Liver (tissue), 9 donors: ENCODE measurements around the gene TOP1. TPM values are rescaled to one million over a fixed set of nuclear protein-coding genes. Genes with fewer than 3 reads are reported as not detected.

Experiments
- DNase-seq: peaks from one replicate; pipeline ENCODE4 v3.0.0-alpha.2; 2017; ENCODE audit warnings: low spot score
- H3K27ac ChIP-seq, 2 donors: one replicate each; pipeline ENCODE4 v1.7.0; 2013; ENCODE audit warnings: inconsistent platforms in 2 of 2, low read length in 2 of 2, control low read depth in 1 of 2, low read depth in 1 of 2, mild to moderate bottlenecking in 1 of 2
- H3K27me3 ChIP-seq, 4 donors: one replicate each; pipeline versions ENCODE4 v1.6.1 to v1.7.0; 2013; ENCODE audit warnings: low read length in 3 of 4, inconsistent platforms in 1 of 4, mild to moderate bottlenecking in 1 of 4, moderate library complexity in 1 of 4; ENCODE audit not compliant: control insufficient read depth in 4 of 4, insufficient read depth in 4 of 4
- H3K36me3 ChIP-seq, 4 donors: one replicate each; pipeline versions ENCODE4 v1.6.1 to v1.7.0; 2013; ENCODE audit warnings: low read length in 3 of 4, mild to moderate bottlenecking in 3 of 4, low read depth in 1 of 4, moderate library complexity in 1 of 4; ENCODE audit not compliant: control insufficient read depth in 4 of 4, insufficient read depth in 3 of 4
- H3K4me1 ChIP-seq, 4 donors: one replicate each; pipeline versions ENCODE4 v1.6.1 to v1.7.0; 2013; ENCODE audit warnings: low read length in 3 of 4, mild to moderate bottlenecking in 3 of 4, moderate library complexity in 1 of 4; ENCODE audit not compliant: control insufficient read depth in 4 of 4, insufficient read depth in 4 of 4
- H3K4me3 ChIP-seq, 3 donors: one replicate each; pipeline versions ENCODE4 v1.6.1 to v1.7.0; 2013; ENCODE audit warnings: low read length in 3 of 3, control low read depth in 1 of 3, low read depth in 1 of 3, mild to moderate bottlenecking in 1 of 3
- H3K9ac ChIP-seq, 2 donors: one replicate each; pipeline ENCODE4 v1.7.0; 2013; ENCODE audit warnings: low read length in 2 of 2, mild to moderate bottlenecking in 2 of 2, moderate library complexity in 2 of 2, control low read depth in 1 of 2, low read depth in 1 of 2
- H3K9me3 ChIP-seq, 4 donors: one replicate each; pipeline versions ENCODE4 v1.6.1 to v1.7.0; 2013; ENCODE audit warnings: low read length in 3 of 4; ENCODE audit not compliant: control insufficient read depth in 4 of 4
- ATF3 ChIP-seq: IDR thresholded peaks from 2 replicates; pipeline ENCODE4 v1.6.1; 2016; ENCODE audit warnings: antibody characterized with exemption
- CTCF ChIP-seq: fragments of 150-350 bp; IDR thresholded peaks from 2 replicates; pipeline ENCODE4 v1.5.1; 2017; ENCODE audit warnings: improper control_type of control experiment, low read depth, low read length; ENCODE audit not compliant: missing input control
- FOXA1 ChIP-seq: IDR thresholded peaks from 2 replicates; pipeline ENCODE4 v1.6.1; 2016; ENCODE audit warnings: antibody characterized with exemption
- FOXA2 ChIP-seq: IDR thresholded peaks from 2 replicates; pipeline ENCODE4 v1.6.1; 2016; ENCODE audit warnings: antibody characterized with exemption
- GABPA ChIP-seq, 2 donors: IDR thresholded peaks in 1 of 2; conservative IDR thresholded peaks in 1 of 2; 2 replicates each; pipeline ENCODE4 v1.6.1; 2016; ENCODE audit warnings: antibody characterized with exemption in 2 of 2, mild to moderate bottlenecking in 1 of 2, moderate library complexity in 1 of 2
- HNF4A ChIP-seq, 2 donors: conservative IDR thresholded peaks; 2 replicates each; pipeline ENCODE4 v1.6.1; 2016; ENCODE audit warnings: antibody characterized with exemption in 2 of 2, mild to moderate bottlenecking in 2 of 2
- JUND ChIP-seq, 2 donors: IDR thresholded peaks; 2 replicates each; pipeline ENCODE4 v1.6.1; 2016; ENCODE audit warnings: antibody characterized with exemption in 2 of 2
- MAX ChIP-seq: IDR thresholded peaks from 2 replicates; pipeline ENCODE4 v1.6.1; 2016; ENCODE audit warnings: antibody characterized with exemption
- NR2F2 ChIP-seq: IDR thresholded peaks from 2 replicates; pipeline ENCODE4 v1.6.1; 2016; ENCODE audit warnings: antibody characterized with exemption
- RAD21 ChIP-seq, 2 donors: IDR thresholded peaks; 2 replicates each; pipeline ENCODE4 v1.6.1; 2016; ENCODE audit warnings: antibody characterized with exemption in 2 of 2, mild to moderate bottlenecking in 2 of 2
- REST ChIP-seq: IDR thresholded peaks from 2 replicates; pipeline ENCODE4 v1.6.1; 2016; ENCODE audit warnings: antibody characterized with exemption, mild to moderate bottlenecking
- RXRA ChIP-seq, 2 donors: IDR thresholded peaks; 2 replicates each; pipeline ENCODE4 v1.6.1; 2017 to 2018; ENCODE audit warnings: antibody characterized with exemption in 2 of 2, mild to moderate bottlenecking in 1 of 2
- SP1 ChIP-seq: IDR thresholded peaks from 2 replicates; pipeline ENCODE4 v1.6.1; 2018; ENCODE audit warnings: antibody characterized with exemption, mild to moderate bottlenecking
- TAF1 ChIP-seq: conservative IDR thresholded peaks from 2 replicates; pipeline ENCODE4 v1.6.1; 2016; ENCODE audit warnings: antibody characterized with exemption, mild to moderate bottlenecking
- YY1 ChIP-seq: IDR thresholded peaks from 2 replicates; pipeline ENCODE4 v1.6.1; 2016; ENCODE audit warnings: antibody characterized with exemption, mild to moderate bottlenecking
- ZBTB33 ChIP-seq: IDR thresholded peaks from 2 replicates; pipeline ENCODE4 v1.6.1; 2016; ENCODE audit warnings: antibody characterized with exemption
- WGBS: extraction: QIAGEN DNeasy Blood & Tissue Kit; methylation state at CpG from one replicate; pipeline ENCODE4 v1.1.7; 2013; 5-methylcytosine and 5-hydroxymethylcytosine counted together
- polyA plus RNA-seq, 2 donors: library from polyadenylated mRNA; stranded (reverse) in 1 of 2; unstranded in 1 of 2; fragments of 200-250 nt in 1 of 2; fragments of >200 nt in 1 of 2; fragmentation: Nextera tagmentation in 1 of 2; extraction: Ambion mirVana in 1 of 2; gene quantifications; one replicate each; pipeline versions ENCODE4 v1.2.1 to v1.2.3, GENCODE V29; 2013 to 2015
- total RNA-seq, 2 donors: library from RNA; depleted of rRNA; stranded (reverse); fragments of >200 nt; gene quantifications; one replicate each; pipeline ENCODE4 v1.2.3, GENCODE V29; 2014
- donor health status: healthy.
- donor health status: healthy.
- donor health status: healthy.
- donor health status: healthy.
- donor health status: healthy.

TOP1 gene
- total and polyA plus RNA-seq, 4 donors = 13.7 to 62.1 (median 19.4) TPM

GRCh38 chr20:41037179-41037578 lies 8.6 kb downstream of the TOP1 start:
- peaks cover 3 to 14% (median 10%) of the 10 kb centered on the region in 4 donors for H3K4me1 ChIP-seq

GRCh38 chr20:41038149-41038877 lies 9.7 kb downstream of the TOP1 start:
- TF ChIP-seq SP1 = no peak
- no peak for TF ChIP-seq FOXA1
- TF ChIP-seq MAX = no peak
- no peak for TF ChIP-seq CTCF
- TF ChIP-seq NR2F2 = no peak
- TF ChIP-seq ATF3 = no peak
- no peak for TF ChIP-seq JUND (IDR thresholded peaks at IDR 0.05)
- TF ChIP-seq FOXA2 = no peak
- TF ChIP-seq GABPA (IDR thresholded peaks at IDR 0.05 in 1 of 2, conservative IDR thresholded peaks at IDR 0.05 in 1 of 2) = no peak
- TF ChIP-seq ZBTB33 = no peak
- no peak for TF ChIP-seq RXRA (IDR thresholded peaks at IDR 0.05)
- TF ChIP-seq REST = no peak
- TF ChIP-seq HNF4A (conservative IDR thresholded peaks at IDR 0.05) = no peak
- no peak for TF ChIP-seq YY1
- no peak for TF ChIP-seq RAD21 (IDR thresholded peaks at IDR 0.05)
- TF ChIP-seq TAF1 = no peak
- Histone ChIP-seq H3K27me3 (no peaks in the 10 kb centered on the region), H3K27ac (no peak overlapping the region), H3K4me3 (no peak overlapping the region), H3K9me3 (no peaks in the 10 kb centered on the region), H3K36me3 (no peaks in the 10 kb centered on the region), H3K4me1 (peaks cover 0 to 9% (median 6%) of the 10 kb centered on the region in 4 donors), H3K9ac (no peak overlapping the region)
- DNase-seq = no peak
- WGBS = 92% methylated on average over 4 of the region's 4 CpGs

More at GRCh38 chr20:41037179-41037578, 8.6 kb downstream of the TOP1 start:
- Histone ChIP-seq H3K27ac (no peak overlapping the region), H3K27me3 (no peaks in the 10 kb centered on the region), H3K9ac (no peak overlapping the region), H3K9me3 (no peaks in the 10 kb centered on the region), H3K36me3 (no peaks in the 10 kb centered on the region), H3K4me3 (no peak overlapping the region)
- 73% methylated on average over 2 of the region's 2 CpGs for WGBS
- no peak for TF ChIP-seq FOXA2
- no peak for TF ChIP-seq FOXA1
- TF ChIP-seq HNF4A (conservative IDR thresholded peaks at IDR 0.05) = no peak
- no peak for TF ChIP-seq ZBTB33
- TF ChIP-seq RAD21 (IDR thresholded peaks at IDR 0.05) = no peak
- DNase-seq = no peak
